Type B pancreatic cell (in vitro differentiated cells): ENCODE measurements around the gene CENPV. TPM values are rescaled to one million over a fixed set of nuclear protein-coding genes. Genes with fewer than 3 reads are reported as not detected.
A peak's percentile ranks its signal among the peaks of the same experiment; 100 is the strongest.

Experiments
- DNase-seq: peaks from one replicate; pipeline ENCODE4 v3.0.0; 2021; ENCODE audit warnings: mixed read lengths; ENCODE audit not compliant: unreplicated experiment; ENCODE audit errors: extremely low spot score
- H3K27ac Mint-ChIP-seq: 2 replicates; pipeline ENCODE4 v1.8.0; 2021; ENCODE audit warnings: mild to moderate bottlenecking, mixed read lengths
- H3K27me3 Mint-ChIP-seq: 2 replicates; pipeline ENCODE4 v1.8.0; 2021; ENCODE audit warnings: mixed read lengths
- H3K36me3 Mint-ChIP-seq: 2 replicates; pipeline ENCODE4 v1.8.0; 2021; ENCODE audit warnings: mixed read lengths
- H3K4me1 Mint-ChIP-seq: one replicate; pipeline ENCODE4 v1.8.0; 2021; ENCODE audit warnings: mixed read lengths; ENCODE audit not compliant: unreplicated experiment
- H3K4me3 Mint-ChIP-seq: 2 replicates; pipeline ENCODE4 v1.8.0; 2021; ENCODE audit warnings: mild to moderate bottlenecking, mixed read lengths
- H3K9me3 Mint-ChIP-seq: 2 replicates; pipeline ENCODE4 v1.8.0; 2021; ENCODE audit warnings: mixed read lengths
- total RNA-seq: library from RNA; stranded (reverse); gene quantifications from 2 replicates; pipeline ENCODE4 v1.2.1, GENCODE V29; 2021; ENCODE audit warnings: low replicate concordance
- TF ChIP-seq, protein P1 (sequence below): fragments of 200-600 bp; sonication (generic); conservative IDR thresholded peaks from 2 replicates; pipeline ENCODE4 v1.5.0; 2021; ENCODE audit warnings: antibody characterized with exemption, mild to moderate bottlenecking

Gene CENPV
- total RNA-seq, 1 donor from 2014 or later, result 152 TPM

DNA sequence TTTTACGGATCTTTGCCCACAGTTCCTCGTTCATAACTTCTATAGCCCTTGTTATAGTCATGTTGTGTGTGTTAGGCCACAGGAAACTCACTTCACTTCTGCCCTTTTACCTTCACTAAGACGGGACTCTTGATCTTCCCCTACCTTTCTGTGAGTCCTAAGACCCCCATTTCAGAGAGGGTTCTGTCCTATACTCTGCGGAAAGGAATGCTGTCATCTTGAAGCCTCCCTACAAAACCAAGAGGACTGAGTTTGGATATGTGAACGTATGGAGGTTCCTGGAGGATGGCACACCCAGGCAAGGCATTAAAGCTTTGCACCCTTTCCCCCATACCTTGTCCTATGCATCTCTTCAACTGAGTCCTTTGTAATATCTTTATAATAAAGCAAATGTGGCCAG lies 31.3 kb upstream of the CENPV start:
- TF ChIP-seq, protein P1, sequence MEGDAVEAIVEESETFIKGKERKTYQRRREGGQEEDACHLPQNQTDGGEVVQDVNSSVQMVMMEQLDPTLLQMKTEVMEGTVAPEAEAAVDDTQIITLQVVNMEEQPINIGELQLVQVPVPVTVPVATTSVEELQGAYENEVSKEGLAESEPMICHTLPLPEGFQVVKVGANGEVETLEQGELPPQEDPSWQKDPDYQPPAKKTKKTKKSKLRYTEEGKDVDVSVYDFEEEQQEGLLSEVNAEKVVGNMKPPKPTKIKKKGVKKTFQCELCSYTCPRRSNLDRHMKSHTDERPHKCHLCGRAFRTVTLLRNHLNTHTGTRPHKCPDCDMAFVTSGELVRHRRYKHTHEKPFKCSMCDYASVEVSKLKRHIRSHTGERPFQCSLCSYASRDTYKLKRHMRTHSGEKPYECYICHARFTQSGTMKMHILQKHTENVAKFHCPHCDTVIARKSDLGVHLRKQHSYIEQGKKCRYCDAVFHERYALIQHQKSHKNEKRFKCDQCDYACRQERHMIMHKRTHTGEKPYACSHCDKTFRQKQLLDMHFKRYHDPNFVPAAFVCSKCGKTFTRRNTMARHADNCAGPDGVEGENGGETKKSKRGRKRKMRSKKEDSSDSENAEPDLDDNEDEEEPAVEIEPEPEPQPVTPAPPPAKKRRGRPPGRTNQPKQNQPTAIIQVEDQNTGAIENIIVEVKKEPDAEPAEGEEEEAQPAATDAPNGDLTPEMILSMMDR, result no peak
- H3K27ac Mint-ChIP-seq, result peak overlapping the region; percentile 6
- DNase-seq, result no peak
- H3K9me3 Mint-ChIP-seq, result no peaks in the 10 kb centered on the region
- H3K4me1 Mint-ChIP-seq, result peaks cover 38% of the 10 kb centered on the region
- H3K27me3 Mint-ChIP-seq, result peaks cover 4% of the 10 kb centered on the region
- H3K4me3 Mint-ChIP-seq, result peak overlapping the region; percentile 80
- peaks cover 39% of the 10 kb centered on the region for H3K36me3 Mint-ChIP-seq

DNA sequence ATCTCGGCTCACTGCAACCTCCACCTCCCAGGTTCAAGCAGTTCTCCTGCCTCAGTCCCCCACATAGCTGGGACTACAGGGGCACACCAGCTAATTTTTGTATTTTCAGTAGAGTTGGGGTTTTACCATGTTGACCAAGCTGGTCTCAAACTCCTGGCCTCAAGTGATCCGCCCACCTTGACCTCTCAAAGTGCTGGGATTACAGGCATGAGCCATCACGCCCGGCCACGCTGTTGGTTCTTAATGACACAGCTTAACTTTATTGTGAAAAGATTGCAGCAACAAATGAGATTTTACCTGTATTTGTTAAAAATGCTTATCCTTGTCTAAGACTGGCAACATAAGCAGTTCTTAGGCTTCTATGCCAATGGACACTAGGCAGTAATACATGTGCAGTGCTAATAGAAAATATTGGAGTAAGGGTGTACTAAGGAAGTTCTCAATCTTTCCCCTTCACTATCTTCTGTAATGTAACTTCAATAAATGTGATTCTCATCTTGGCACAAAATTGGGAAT lies 30.6 kb upstream of the CENPV start:
- TF ChIP-seq, protein P1, result no peak
- peaks cover 39% of the 10 kb centered on the region for H3K36me3 Mint-ChIP-seq
- peaks cover 38% of the 10 kb centered on the region for H3K4me1 Mint-ChIP-seq
- H3K27ac Mint-ChIP-seq, result peak overlapping the region; percentile 6
- H3K9me3 Mint-ChIP-seq, result no peaks in the 10 kb centered on the region
- H3K27me3 Mint-ChIP-seq, result peaks cover 4% of the 10 kb centered on the region
- H3K4me3 Mint-ChIP-seq, result peak overlapping the region; percentile 80
- DNase-seq, result no peak

DNA sequence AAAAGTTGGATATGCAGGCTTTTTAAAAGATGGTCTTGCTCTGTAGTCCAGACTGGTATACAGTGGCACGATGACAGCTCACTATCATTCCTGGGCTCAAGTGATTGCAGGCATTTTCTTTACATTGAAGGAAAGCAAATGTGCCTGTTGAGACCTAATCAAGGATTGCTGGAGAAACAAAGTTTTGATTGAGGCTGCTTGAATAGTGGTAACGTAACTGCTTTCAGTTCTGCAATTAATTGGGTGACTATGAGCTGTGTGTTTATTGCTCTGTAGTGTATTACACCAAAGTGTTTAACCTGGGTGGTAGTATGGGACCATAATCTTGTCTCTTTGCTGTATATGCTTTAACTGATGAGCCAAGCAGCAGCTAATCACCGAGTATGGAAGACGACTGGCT lies 29.9 kb upstream of the CENPV start:
- H3K9me3 Mint-ChIP-seq, result no peaks in the 10 kb centered on the region

DNA sequence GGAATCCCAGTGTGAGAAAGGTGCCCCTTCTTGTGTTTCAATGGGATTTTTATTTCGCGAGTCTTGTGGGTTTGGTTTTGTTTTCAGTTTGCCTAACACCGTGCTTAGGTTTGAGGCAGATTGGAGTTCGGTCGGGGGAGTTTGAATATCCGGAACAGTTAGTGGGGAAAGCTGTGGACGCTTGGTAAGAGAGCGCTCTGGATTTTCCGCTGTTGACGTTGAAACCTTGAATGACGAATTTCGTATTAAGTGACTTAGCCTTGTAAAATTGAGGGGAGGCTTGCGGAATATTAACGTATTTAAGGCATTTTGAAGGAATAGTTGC lies 28.2 kb upstream of the CENPV start:
- TF ChIP-seq, protein P1, result peak; percentile 8
- H3K9me3 Mint-ChIP-seq, result no peaks in the 10 kb centered on the region
- peaks cover 39% of the 10 kb centered on the region for H3K36me3 Mint-ChIP-seq
- H3K27me3 Mint-ChIP-seq, result peaks cover 4% of the 10 kb centered on the region
- peaks cover 30% of the 10 kb centered on the region for H3K4me1 Mint-ChIP-seq
- no peak for DNase-seq
- peak overlapping the region; percentile 100 for H3K27ac Mint-ChIP-seq
- peak overlapping the region; percentile 89 for H3K4me3 Mint-ChIP-seq

More for the DNA sequence above, 29.9 kb upstream of the CENPV start:
- Mint-ChIP-seq H3K4me1 (peaks cover 38% of the 10 kb centered on the region), H3K27me3 (peaks cover 4% of the 10 kb centered on the region), H3K36me3 (peaks cover 39% of the 10 kb centered on the region), H3K27ac (peak overlapping the region; percentile 21), H3K4me3 (peak overlapping the region; percentile 80)
- TF ChIP-seq, protein P1, result no peak
- no peak for DNase-seq

DNA sequence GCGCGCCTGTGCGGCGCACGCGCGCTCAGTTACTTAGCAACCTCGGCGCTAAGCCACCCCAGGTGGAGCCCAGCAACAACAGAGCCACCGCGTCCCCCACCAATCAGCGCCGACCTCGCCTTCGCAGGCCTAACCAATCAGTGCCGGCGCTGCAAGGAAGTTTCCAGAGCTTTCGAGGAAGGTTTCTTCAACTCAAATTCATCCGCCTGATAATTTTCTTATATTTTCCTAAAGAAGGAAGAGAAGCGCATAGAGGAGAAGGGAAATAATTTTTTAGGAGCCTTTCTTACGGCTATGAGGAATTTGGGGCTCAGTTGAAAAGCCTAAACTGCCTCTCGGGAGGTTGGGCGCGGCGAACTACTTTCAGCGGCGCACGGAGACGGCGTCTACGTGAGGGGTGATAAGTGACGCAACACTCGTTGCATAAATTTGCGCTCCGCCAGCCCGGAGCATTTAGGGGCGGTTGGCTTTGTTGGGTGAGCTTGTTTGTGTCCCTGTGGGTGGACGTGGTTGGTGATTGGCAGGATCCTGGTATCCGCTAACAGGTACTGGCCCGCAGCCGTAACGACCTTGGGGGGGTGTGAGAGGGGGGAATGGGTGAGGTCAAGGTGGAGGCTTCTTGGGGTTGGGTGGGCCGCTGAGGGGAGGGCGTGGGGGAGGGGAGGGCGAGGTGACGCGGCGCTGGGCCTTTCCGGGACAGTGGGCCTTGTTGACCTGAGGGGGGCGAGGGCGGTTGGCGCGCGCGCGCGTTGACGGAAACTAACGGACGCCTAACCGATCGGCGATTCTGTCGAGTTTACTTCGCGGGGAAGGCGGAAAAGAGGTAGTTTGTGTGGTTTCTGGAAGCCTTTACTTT lies 27.6 kb upstream of the CENPV start, which contains the start of gene UBB:
Gene UBB, plus strand, starts transcription at position 452 of the 856 bp plus-strand sequence. CDS start 817 bp downstream, outside the sequence.
- peak; percentile 96 for DNase-seq
- TF ChIP-seq, protein P1, result peak; percentile 29
- Mint-ChIP-seq H3K36me3 (peaks cover 39% of the 10 kb centered on the region), H3K4me3 (peak within 1 kb of the TSS; percentile 89), H3K27me3 (peaks cover 4% of the 10 kb centered on the region), H3K27ac (peak within 1 kb of the TSS; percentile 100), H3K9me3 (no peaks in the 10 kb centered on the region), H3K4me1 (peaks cover 30% of the 10 kb centered on the region)
